Activated naive CD8-positive, alpha-beta T cell treated with anti-CD3 and anti-CD28 coated beads, Interleukin-2, amount 50 U/mL, for 16 hours (primary cell): ENCODE data around the gene LDAF1.
"Not testable (repeated sequence)": the region's sequence is repeated elsewhere in the genome, so short reads cannot be mapped to it uniquely, and the experiment has no call there.

Experiments
- DNase-seq: peaks from one replicate; pipeline ENCODE4 v3.0.0-alpha.2; 2020; ENCODE audit warnings: low read depth, low spot score

Gene LDAF1

DNA sequence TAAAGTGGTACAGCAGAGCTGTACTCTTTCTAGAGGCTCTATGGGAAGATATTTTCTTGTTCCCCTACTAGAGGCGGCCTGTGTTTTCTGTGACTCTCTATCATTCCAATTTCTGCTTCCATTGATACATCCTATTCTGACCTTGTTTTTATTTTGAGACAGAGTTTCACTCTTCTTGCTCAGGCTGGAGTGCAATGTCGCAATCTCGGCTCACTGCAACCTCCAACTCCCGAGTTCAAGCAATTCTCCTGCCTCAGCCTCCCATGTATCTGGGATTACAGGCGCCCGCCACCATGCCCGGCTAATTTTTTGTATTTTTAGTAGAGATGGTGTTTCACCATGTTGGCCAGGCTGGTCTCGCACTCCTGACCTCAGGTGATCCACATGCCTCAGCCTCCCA is 36.9 kb downstream of the LDAF1 start:
- DNase-seq, result not testable (repeated sequence)

- DNase-seq, result no peak
Observed at GRCh38 chr16:21197112-21197511, 38.6 kb downstream of the LDAF1 start.

DNA sequence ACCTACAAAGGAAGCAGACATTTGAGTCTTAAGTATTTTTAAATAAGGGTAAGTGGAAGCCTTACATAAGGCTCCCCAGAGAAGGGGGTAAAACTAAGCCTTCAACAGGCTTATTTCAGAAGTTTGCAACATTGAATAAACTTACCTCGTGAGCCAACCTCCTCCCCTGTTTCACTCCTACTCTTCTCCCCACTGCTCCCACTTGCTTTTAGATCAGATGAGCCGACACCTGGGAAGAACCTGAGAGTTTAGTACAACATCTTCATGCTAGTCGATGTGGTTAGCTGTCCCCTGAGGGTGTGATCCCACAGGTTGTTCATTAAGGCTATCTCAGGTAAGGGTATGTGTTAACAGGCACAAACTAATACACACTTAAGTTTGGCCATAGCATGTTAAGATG is 39.1 kb downstream of the LDAF1 start:
- DNase-seq, result no peak

DNA sequence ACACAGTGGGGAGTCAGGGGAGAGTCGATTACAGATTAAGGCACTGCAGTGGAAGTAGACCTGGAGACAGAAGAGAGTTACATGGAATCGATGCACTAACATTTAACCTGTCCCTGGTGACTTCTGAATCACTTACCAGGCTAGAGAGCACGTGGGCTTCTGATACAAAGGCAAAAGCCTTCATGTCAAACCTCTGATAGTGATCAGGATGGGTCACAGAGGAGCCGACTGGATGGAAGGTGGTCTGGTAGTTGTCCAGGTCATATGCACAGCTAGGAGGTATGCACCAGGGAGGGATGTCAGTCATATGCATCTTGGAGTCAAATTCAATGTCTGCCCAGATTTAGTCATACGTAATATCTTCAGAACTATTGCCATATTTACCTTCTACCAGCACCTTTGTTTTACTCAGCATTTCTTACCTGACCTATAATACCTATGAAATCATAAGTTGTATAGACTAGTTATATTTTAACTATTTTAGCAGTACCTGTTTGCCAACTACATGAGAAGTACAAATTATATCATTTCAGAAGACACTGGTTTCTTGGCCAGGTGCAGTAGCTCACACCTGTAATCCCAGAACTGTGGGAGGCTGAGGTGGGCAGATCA is 41.2 kb downstream of the LDAF1 start:
- no peak for DNase-seq

DNA sequence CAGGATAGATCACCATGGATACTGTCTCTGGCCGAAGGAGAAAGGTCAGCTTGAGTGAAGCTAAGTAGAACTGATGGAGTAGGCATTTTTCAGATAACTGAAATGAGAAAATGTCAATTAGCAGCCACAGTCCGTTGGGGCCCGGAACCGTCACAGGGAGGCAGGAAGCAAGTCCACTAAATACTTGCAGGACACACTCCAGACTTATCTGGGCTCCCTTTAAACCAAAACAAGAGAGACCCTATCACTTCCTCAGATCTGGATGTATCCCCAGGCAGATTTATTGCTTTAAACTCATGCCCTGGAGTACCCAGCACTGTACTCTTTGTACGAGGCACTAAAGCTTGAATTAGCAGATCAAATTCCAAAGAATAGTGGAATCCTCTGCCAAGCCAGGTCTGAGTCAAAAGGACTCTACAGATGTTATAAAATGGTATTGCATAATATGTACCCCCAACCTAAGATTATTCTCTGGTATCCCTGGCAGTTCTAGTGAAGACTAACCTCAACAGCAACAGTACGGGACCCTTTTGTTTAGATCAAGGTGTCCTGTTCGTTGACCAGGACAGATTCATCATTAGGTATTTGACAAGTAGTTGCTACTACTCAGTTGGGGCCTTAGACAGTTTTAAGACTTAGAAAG is 44.8 kb downstream of the LDAF1 start:
- DNase-seq, result no peak

DNA sequence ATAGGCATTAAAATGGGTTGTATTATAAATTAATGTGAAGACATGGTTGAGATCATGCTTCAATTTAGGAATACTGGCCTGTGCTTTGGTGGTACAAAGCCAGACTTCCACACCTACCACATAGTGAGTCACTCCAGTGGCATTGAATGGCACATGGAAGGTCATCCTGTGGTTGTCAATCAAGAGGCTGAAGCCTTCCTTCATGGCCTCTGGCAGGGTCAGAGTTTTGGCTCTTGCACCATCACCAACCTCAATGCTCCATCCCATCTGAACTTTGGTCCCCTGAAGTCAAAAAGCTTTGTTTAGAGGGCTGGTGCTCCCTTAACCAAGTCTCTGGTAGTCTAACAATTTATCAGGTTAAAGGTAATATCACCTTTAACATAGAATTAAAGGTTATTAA is 46.8 kb downstream of the LDAF1 start:
- DNase-seq, result no peak

DNA sequence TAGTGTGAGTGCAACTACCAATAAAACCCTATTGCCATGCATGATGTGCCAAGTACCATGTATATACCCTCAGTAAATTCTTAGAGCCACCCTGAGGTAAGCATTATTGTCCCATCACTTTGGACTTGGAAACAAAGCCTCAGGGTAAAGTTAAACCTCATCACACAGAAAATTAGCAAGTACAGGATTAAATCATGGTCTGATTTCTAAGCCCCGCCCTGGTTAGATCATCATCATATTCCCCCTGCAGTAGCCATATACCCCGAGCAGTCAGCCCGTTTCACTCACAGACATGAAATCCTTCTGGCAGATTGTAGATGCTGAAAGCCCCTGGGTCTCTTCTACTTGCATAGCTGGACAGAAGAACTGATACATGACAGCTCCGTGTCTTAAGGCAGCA is 48.1 kb downstream of the LDAF1 start:
- no peak for DNase-seq

DNA sequence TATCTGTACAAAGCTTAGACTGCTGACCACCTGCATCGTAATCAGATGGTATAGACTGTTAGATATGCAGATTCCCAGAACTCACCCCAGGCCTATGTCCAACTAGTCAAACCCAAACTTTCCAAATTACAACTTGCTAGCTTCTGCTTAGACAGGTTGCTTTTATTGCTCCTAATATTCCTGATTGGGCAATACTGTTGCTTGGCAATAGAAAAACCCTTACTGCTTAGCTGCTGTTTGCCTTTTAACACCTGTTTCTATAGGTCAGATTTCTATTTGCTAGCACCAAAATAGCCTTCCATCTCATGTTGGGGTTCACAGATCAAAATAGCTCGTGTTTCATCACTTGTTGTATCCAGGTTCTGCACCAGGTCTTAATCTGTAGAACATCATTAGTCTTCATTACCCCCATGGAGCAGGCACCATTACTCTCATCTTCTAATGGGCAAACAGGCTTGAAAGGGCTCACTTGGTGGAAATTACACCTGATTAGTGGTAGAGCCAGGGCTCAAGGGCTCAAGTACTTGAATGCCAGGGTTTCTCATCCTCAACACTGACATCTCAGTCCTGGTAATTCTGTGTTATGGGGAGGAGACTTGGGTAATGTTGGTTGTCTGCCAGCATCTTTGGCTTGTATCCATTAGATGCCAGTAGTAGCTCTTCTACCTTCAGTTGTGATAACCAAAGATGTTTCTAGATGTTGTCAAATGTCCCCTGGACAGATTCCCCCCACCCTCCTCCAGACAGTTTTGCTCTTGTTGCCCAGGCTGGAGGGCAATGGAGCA is 50.2 kb downstream of the LDAF1 start:
- DNase-seq, result no peak

DNA sequence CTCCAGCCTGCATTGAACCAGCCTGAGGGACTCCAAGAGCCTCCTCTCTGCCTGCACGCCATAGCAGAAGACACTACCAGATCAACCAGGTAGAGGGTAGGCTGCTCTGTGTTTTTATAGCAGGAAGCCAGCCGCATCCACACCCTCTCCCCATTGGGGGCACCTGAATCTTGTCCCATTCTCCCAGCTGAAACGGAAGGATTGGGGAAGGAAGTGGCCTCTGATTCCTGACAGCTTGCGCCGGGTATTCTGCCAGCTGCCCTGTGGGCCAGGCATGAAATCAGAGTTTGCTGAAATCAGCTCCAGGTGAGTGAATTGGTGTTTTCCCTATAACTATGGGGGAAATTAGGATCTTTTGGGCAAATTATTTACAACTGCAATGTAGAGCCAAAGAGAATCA is 53.0 kb downstream of the LDAF1 start, which contains the start of gene ZP2:
Gene ZP2, minus strand, starts transcription at position 89 of the 400 bp plus-strand sequence. Its CDS starts 27 bp downstream, at position 62.
- no peak for DNase-seq

GRCh38 chr16:21214086-21214485 is 55.6 kb downstream of the LDAF1 start:
- no peak for DNase-seq

- DNase-seq, result no peak
Observed at GRCh38 chr16:21217121-21217520, 58.6 kb downstream of the LDAF1 start.

DNA sequence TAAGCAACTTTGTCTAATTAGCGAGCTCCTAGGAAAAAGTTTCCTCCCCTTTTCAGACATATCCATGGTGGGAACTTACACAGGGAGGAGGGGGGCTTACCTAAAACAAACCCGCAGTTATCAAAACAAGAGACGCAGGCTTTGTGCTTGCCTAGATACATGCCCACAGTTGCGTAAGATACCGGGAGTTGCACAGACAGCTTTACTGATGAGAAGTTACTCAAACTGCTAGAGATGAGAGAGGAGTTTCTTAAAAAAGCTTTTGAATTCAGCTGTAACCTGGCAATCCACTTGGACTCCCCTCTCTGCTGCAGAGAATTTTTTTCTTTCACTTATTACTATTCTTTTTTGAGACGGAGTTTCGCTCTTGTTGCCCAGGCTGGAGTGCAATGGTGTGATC is 59.7 kb downstream of the LDAF1 start:
- no peak for DNase-seq

- DNase-seq, result no peak
Observed at GRCh38 chr16:21219551-21219950, 61.1 kb downstream of the LDAF1 start.

- no peak for DNase-seq
Observed at GRCh38 chr16:21222495-21223337, 64.2 kb downstream of the LDAF1 start.

- DNase-seq, result no peak
Observed at GRCh38 chr16:21223787-21224186, 65.3 kb downstream of the LDAF1 start.

DNA sequence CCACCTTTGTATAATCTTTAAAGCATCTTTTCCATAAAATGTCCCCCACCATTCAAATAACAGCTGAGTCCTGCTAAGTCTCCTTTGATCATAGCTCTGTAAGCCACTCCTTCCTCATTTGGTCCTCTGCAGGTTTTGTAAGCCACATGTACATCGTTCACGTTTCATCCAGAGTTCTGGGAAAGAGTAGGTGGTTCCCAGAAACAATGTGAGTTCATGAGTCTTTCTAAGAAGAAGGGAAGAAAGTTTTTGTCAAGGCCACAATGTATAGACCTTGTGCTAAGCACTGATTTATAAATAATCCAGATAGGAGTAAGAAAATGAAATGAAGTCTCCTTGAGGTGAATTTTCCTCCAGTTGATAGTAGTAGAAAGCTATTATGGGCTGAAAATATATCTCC is 66.3 kb downstream of the LDAF1 start:
- no peak for DNase-seq

DNA sequence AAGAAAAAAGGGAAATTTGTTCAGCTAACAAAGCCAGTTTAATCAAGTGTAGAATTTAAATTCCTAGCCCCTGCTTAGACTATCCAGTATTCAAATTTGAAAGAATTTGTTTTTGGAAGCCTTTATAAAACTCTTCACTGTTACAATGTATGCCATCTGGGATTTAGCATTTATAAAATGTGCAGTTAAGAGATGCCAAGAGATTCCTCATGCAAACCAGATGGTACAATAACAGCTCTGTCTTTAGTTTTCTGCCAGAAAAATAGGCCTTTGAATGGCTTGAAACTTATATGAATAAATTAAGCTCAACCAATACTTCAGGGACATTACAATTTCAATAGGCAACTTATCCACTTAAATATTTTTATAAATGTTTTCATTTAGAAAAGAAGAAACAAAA is 68.3 kb downstream of the LDAF1 start:
- DNase-seq, result no peak

- DNase-seq, result no peak
Observed at GRCh38 chr16:21227866-21228265, 69.4 kb downstream of the LDAF1 start.

- DNase-seq, result no peak
Observed at GRCh38 chr16:21228361-21228872, 69.9 kb downstream of the LDAF1 start.
